H1 (cell line): ENCODE results near the gene DDX1. TPM values are rescaled to one million over a fixed set of nuclear protein-coding genes. Genes with fewer than 3 reads are reported as not detected.

ENCODE experiments used
- CTCF ChIA-PET: fragments of 300-600 bp; sonication (Branson Sonifier 250); formaldehyde crosslinking; loops from one replicate; lab custom pipeline; 2021; ENCODE audit not compliant: partially characterized antibody; lab: Charles Lee
- POLR2A ChIA-PET: fragments of 300-600 bp; sonication (Branson Sonifier 250); formaldehyde crosslinking; loops from one replicate; lab custom pipeline; 2021; ENCODE audit warnings: inconsistent platforms; ENCODE audit not compliant: partially characterized antibody; lab: Charles Lee
- DNase-seq, 2 experiments: peaks; one replicate each; pipeline versions ENCODE4 v3.0.0 to v3.0.0-alpha.2; 2010 to 2022; ENCODE audit warnings: low spot score in 2 of 2, low read depth in 1 of 2, mixed read lengths in 1 of 2
- FAIRE-seq: peaks from 2 replicates; lab custom pipeline; 2011; peaks lifted over from hg19 to GRCh38; lab: Jason Lieb, UNC
- H2AFZ ChIP-seq: 2 replicates; pipeline ENCODE4 v1.8.1; 2012; ENCODE audit warnings: low read length, inconsistent platforms
- H2AK5ac ChIP-seq: 2 replicates; pipeline ENCODE4 v1.6.1; 2013; ENCODE audit warnings: low read depth, low read length
- H2BK120ac ChIP-seq: replicated peaks from 2 replicates; pipeline ENCODE3; 2013; ENCODE audit warnings: low read depth, low read length, inconsistent platforms
- H2BK12ac ChIP-seq: 2 replicates; pipeline ENCODE4 v1.6.1; 2013; ENCODE audit warnings: low read depth, low read length
- H2BK15ac ChIP-seq: 2 replicates; pipeline ENCODE4 v1.6.1; 2013; ENCODE audit warnings: low read length
- H2BK20ac ChIP-seq: 2 replicates; pipeline ENCODE4 v1.6.1; 2013; ENCODE audit warnings: low read length
- H2BK5ac ChIP-seq: 2 replicates; pipeline ENCODE4 v1.6.1; 2013; ENCODE audit warnings: low read depth, low read length
- H3K14ac ChIP-seq: 2 replicates; pipeline ENCODE4 v1.6.1; 2013; ENCODE audit warnings: inconsistent platforms; ENCODE audit not compliant: insufficient read length
- H3K18ac ChIP-seq: 2 replicates; pipeline ENCODE4 v1.6.1; 2013; ENCODE audit warnings: low read length; ENCODE audit errors: extremely low read depth
- H3K23ac ChIP-seq: 2 replicates; pipeline ENCODE4 v1.6.1; 2013; ENCODE audit warnings: inconsistent platforms; ENCODE audit not compliant: insufficient read length
- H3K23me2 ChIP-seq: 2 replicates; pipeline ENCODE4 v1.6.1; 2013; ENCODE audit warnings: low read depth, low read length
- H3K27ac ChIP-seq: 2 replicates; pipeline ENCODE4 v1.6.1; 2011; ENCODE audit warnings: low read depth, low read length, inconsistent platforms
- H3K27me3 ChIP-seq, 4 experiments: replicated peaks in 1 of 4; 1 replicate in 1 of 4; 2 replicates in 3 of 4; pipeline versions ENCODE4 v1.6.1 to v1.8.1; 2011 to 2013; ENCODE audit warnings: low read length in 3 of 4, mild to moderate bottlenecking in 3 of 4, inconsistent platforms in 2 of 4, mixed read lengths in 2 of 4, moderate library complexity in 1 of 4; ENCODE audit not compliant: control insufficient read depth in 3 of 4, insufficient read depth in 3 of 4; ENCODE audit errors: extremely low read depth in 1 of 4
- H3K36me3 ChIP-seq, 4 experiments: 2 replicates each; pipeline versions ENCODE4 v1.6.1 to v1.8.1; 2011 to 2013; ENCODE audit warnings: mild to moderate bottlenecking in 4 of 4, low read length in 3 of 4, moderate library complexity in 2 of 4, control low read depth in 1 of 4, inconsistent platforms in 1 of 4; ENCODE audit not compliant: insufficient read depth in 4 of 4, control insufficient read depth in 2 of 4
- H3K4ac ChIP-seq: replicated peaks from 2 replicates; pipeline ENCODE3; 2013; ENCODE audit warnings: low read length, low read depth, mixed read lengths, inconsistent platforms; ENCODE audit not compliant: insufficient read length
- H3K4me1 ChIP-seq, 4 experiments: replicated peaks in 1 of 4; 1 replicate in 1 of 4; 2 replicates in 3 of 4; pipeline versions ENCODE4 v1.6.1 to v1.8.1; 2011 to 2013; ENCODE audit warnings: low read length in 3 of 4, inconsistent platforms in 2 of 4, mixed read lengths in 1 of 4; ENCODE audit not compliant: insufficient read depth in 4 of 4, control insufficient read depth in 3 of 4
- H3K4me2 ChIP-seq, 2 experiments: 2 replicates each; pipeline versions ENCODE4 v1.6.1 to v1.8.1; 2011 to 2013; ENCODE audit warnings: low read depth in 2 of 2, low read length in 2 of 2, control low read depth in 1 of 2, inconsistent platforms in 1 of 2, mild to moderate bottlenecking in 1 of 2; ENCODE audit not compliant: insufficient read depth in 1 of 2
- H3K4me3 ChIP-seq, 4 experiments: fragments of 200-600, 300-600 bp in 1 of 4; sonication (generic), shearing (Covaris generic), sonication (Bioruptor Twin) in 1 of 4; 2 replicates each; pipeline versions ENCODE4 v1.5.1 to v1.8.1; 2011 to 2016; ENCODE audit warnings: low read length in 4 of 4, low read depth in 3 of 4, control low read depth in 2 of 4, inconsistent platforms in 2 of 4, mild to moderate bottlenecking in 2 of 4, mixed read lengths in 1 of 4, moderate library complexity in 1 of 4; ENCODE audit not compliant: insufficient read depth in 2 of 4; ENCODE audit errors: extremely low read depth in 1 of 4
- H3K56ac ChIP-seq: replicated peaks from 2 replicates; pipeline ENCODE3; 2013; ENCODE audit warnings: low read depth, mild to moderate bottlenecking, mixed read lengths, low read length, inconsistent platforms; ENCODE audit not compliant: insufficient read length
- H3K79me1 ChIP-seq: 2 replicates; pipeline ENCODE4 v1.6.1; 2013; ENCODE audit warnings: low read depth, low read length, control low read depth
- H3K79me2 ChIP-seq, 2 experiments: 2 replicates each; pipeline versions ENCODE4 v1.6.1 to v1.8.1; 2012 to 2013; ENCODE audit warnings: low read length in 2 of 2, mild to moderate bottlenecking in 2 of 2, inconsistent platforms in 1 of 2; ENCODE audit not compliant: insufficient read depth in 2 of 2, control insufficient read depth in 1 of 2
- H3K9ac ChIP-seq, 4 experiments: replicated peaks in 1 of 4; 1 replicate in 1 of 4; 2 replicates in 3 of 4; pipeline versions ENCODE4 v1.6.1 to v1.8.1; 2011 to 2013; ENCODE audit warnings: low read depth in 3 of 4, low read length in 3 of 4, control low read depth in 2 of 4, mild to moderate bottlenecking in 2 of 4, moderate library complexity in 2 of 4, inconsistent platforms in 1 of 4; ENCODE audit errors: extremely low read depth in 1 of 4
- H3K9me3 ChIP-seq, 2 experiments: 2 replicates each; pipeline versions ENCODE4 v1.6.1 to v1.8.1; 2012 to 2013; ENCODE audit warnings: mild to moderate bottlenecking in 2 of 2, moderate library complexity in 2 of 2, control low read depth in 1 of 2, inconsistent platforms in 1 of 2, low read depth in 1 of 2, low read length in 1 of 2, mixed read lengths in 1 of 2; ENCODE audit not compliant: insufficient read depth in 2 of 2
- H4K20me1 ChIP-seq, 2 experiments: replicated peaks in 1 of 2; 2 replicates each; pipeline versions ENCODE3 to v1.8.1; 2011 to 2013; ENCODE audit warnings: inconsistent platforms in 2 of 2, low read length in 2 of 2, mild to moderate bottlenecking in 1 of 2; ENCODE audit not compliant: insufficient read depth in 2 of 2, control insufficient read depth in 1 of 2
- H4K5ac ChIP-seq: 2 replicates; pipeline ENCODE4 v1.6.1; 2013; ENCODE audit warnings: low read length, low read depth, mixed read lengths, inconsistent platforms; ENCODE audit not compliant: insufficient read length
- H4K8ac ChIP-seq: 2 replicates; pipeline ENCODE4 v1.8.0; 2013; ENCODE audit warnings: mild to moderate bottlenecking, moderate library complexity, low read length, inconsistent platforms; ENCODE audit not compliant: insufficient read depth; ENCODE audit errors: extremely low read depth
- H4K91ac ChIP-seq: replicated peaks from 2 replicates; pipeline ENCODE3; 2013; ENCODE audit warnings: low read length, mixed read lengths, inconsistent platforms; ENCODE audit not compliant: insufficient read length
- BRCA1 ChIP-seq: IDR thresholded peaks from 2 replicates; pipeline ENCODE4 v1.6.1; 2012; ENCODE audit warnings: low read depth, low read length, improper control_type of control experiment
- CHD2 ChIP-seq: IDR thresholded peaks from 2 replicates; pipeline ENCODE4 v1.6.1; 2012; ENCODE audit warnings: low read length, improper control_type of control experiment
- CREB1 ChIP-seq: IDR thresholded peaks from 2 replicates; pipeline ENCODE4 v1.6.1; 2012; ENCODE audit warnings: inconsistent platforms
- CTCF ChIP-seq, 3 experiments: IDR thresholded peaks; 1 replicate in 2 of 3; 2 replicates in 1 of 3; pipeline versions ENCODE4 v1.5.1 to v1.6.1; 2011; ENCODE audit warnings: low read length in 3 of 3, mild to moderate bottlenecking in 3 of 3, inconsistent platforms in 2 of 3, low read depth in 1 of 3, moderate library complexity in 1 of 3; ENCODE audit not compliant: insufficient read depth in 1 of 3; ENCODE audit errors: control extremely low read depth in 1 of 3
- SIX5 ChIP-seq: IDR thresholded peaks from 2 replicates; pipeline ENCODE4 v1.6.1; 2011; ENCODE audit warnings: mild to moderate bottlenecking, low read depth, low read length
- TBP ChIP-seq: IDR thresholded peaks from 2 replicates; pipeline ENCODE4 v1.6.1; 2011; ENCODE audit warnings: low read depth, low read length, improper control_type of control experiment
- WGBS, 2 experiments: shearing (Covaris generic) in 1 of 2; methylation state at CpG; one replicate each; pipeline versions ENCODE4 v1.1.6 to v1.1.7; 2013 to 2015; ENCODE audit warnings: low lambda C conversion rate in 2 of 2, mixed read lengths in 2 of 2, inconsistent platforms in 1 of 2, low coverage in 1 of 2, missing lambda C conversion rate in 1 of 2; ENCODE audit not compliant: insufficient replicate concordance in 2 of 2, insufficient coverage in 1 of 2, insufficient read length in 1 of 2; ENCODE audit errors: extremely low coverage in 1 of 2, missing lambda C conversion rate in 1 of 2; 5-methylcytosine and 5-hydroxymethylcytosine counted together
- polyA plus RNA-seq, 7 experiments: library from polyadenylated mRNA; depleted of rRNA in 3 of 7; stranded (reverse) in 5 of 7; unstranded in 2 of 7; fragments of >200 nt in 5 of 7; fragments of 200-250 nt in 2 of 7; gene quantifications; 1 replicate in 5 of 7; 2 replicates in 1 of 7; 4 replicates in 1 of 7; pipeline versions ENCODE4 v1.2.1 to v1.2.3, GENCODE V29; 2011 to 2013; ENCODE audit warnings: missing spikeins in 2 of 7, mixed read lengths in 2 of 7
- total RNA-seq: library from RNA; stranded (reverse); fragmentation: NEBNext Ultra II Directional; extraction: Animal tissue kit (Norgen Biotek cat#: 25700); gene quantifications from 2 replicates; pipeline ENCODE4 v1.2.1, GENCODE V29; 2021

DDX1 gene
- total and polyA plus RNA-seq, 2 of the 8 experiments (the other 6 are each of a cell fraction or from before 2014, with no cell fraction given) = 51.1 to 161 TPM

GRCh38 chr2:15615301-15615920, 23.7 kb downstream of the DDX1 start:
- Histone ChIP-seq H2BK20ac (no peak overlapping the region), H3K9me3 (peaks cover 0 to 3% of the 10 kb centered on the region in 2 experiments; a peak in 1 of 4 replicates), H3K36me3 (peaks cover 16 to 62% (median 40%) of the 10 kb centered on the region in 4 experiments), H3K79me1 (peaks cover 2% of the 10 kb centered on the region; the same call in 1 of the 2 replicates), H3K56ac (no peak overlapping the region), H2BK12ac (no peak overlapping the region), H3K9ac (no peak overlapping the region), H3K4me2 (no peak overlapping the region), H2BK15ac (no peak overlapping the region), H3K4ac (no peak overlapping the region), H3K79me2 (no peaks in the 10 kb centered on the region), H4K20me1 (peaks cover 2 to 6% of the 10 kb centered on the region in 2 experiments), H3K14ac (no peak overlapping the region), H2AFZ (no peak overlapping the region), H3K4me3 (no peak overlapping the region), H3K18ac (no peak overlapping the region), H3K27me3 (no peaks in the 10 kb centered on the region), H4K8ac (no peak overlapping the region), H2AK5ac (no peak overlapping the region), H3K27ac (no peak overlapping the region), H2BK5ac (no peak overlapping the region), H2BK120ac (no peak overlapping the region), H4K5ac (no peak overlapping the region), H4K91ac (no peak overlapping the region), H3K23ac (no peak overlapping the region), H3K23me2 (no peaks in the 10 kb centered on the region), H3K4me1 (no peaks in the 10 kb centered on the region)
- 90% methylated on average over 3 of the region's 3 CpGs; no CpG with 5 or more reads in 1 of the 2 experiments for WGBS, 2 experiments
- POLR2A ChIA-PET = interaction anchor here (1.0 kb wide), 1 partner anchor 13 kb away, joined by 3 read pairs; no protein-coding TSS in a partner anchor
- DNase-seq (no peak), FAIRE-seq (no peak)
- CTCF ChIA-PET = interaction anchor here (0.6 to 0.8 kb wide), 2 partner anchors 10 to 21 kb away, joined by 3 read pairs; no protein-coding TSS in a partner anchor
- TF ChIP-seq SIX5 (no peak), BRCA1 (no peak), CTCF (IDR thresholded peaks at IDR 0.05; ENCODE audit: control extremely low read depth in 1 of 3, insufficient read depth in 1 of 3, low read depth in 1 of 3, low read length in 3 of 3) (no peak), TBP (no peak), CHD2 (no peak), CREB1 (no peak)
